Neural cell (in vitro differentiated cells): ENCODE results near the gene PEA15. TPM values are rescaled to one million over a fixed set of nuclear protein-coding genes. Genes with fewer than 3 reads are reported as not detected.

Experiments used
- H2AFZ ChIP-seq: fragments of 200-600, 300-800 bp; sonication (generic), shearing (Covaris generic); 2 replicates; pipeline ENCODE4 v1.6.0; 2014; ENCODE audit warnings: low read depth, mild to moderate bottlenecking, antibody characterized with exemption, low read length, moderate library complexity
- H3F3A ChIP-seq: fragments of 200-600 bp; shearing (Covaris generic); 2 replicates; pipeline ENCODE4 v1.6.1; 2016; ENCODE audit warnings: mild to moderate bottlenecking, moderate library complexity, mixed read lengths, antibody characterized with exemption, low read length; ENCODE audit not compliant: insufficient read depth, poor library complexity, severe bottlenecking
- H3K27ac ChIP-seq: fragments of 200-600, 300-800 bp; sonication (generic), shearing (Covaris generic); 2 replicates; pipeline ENCODE4 v1.5.1; 2014; ENCODE audit warnings: mild to moderate bottlenecking, low read length, moderate library complexity
- H3K27me3 ChIP-seq: fragments of 300-800, 200-600 bp; sonication (generic), shearing (Covaris generic); 2 replicates; pipeline ENCODE4 v1.6.0; 2014; ENCODE audit warnings: mild to moderate bottlenecking, low read depth, low read length, moderate library complexity; ENCODE audit not compliant: insufficient read depth
- H3K36me3 ChIP-seq: fragments of 300-800, 200-600 bp; sonication (generic), shearing (Covaris generic); 2 replicates; pipeline ENCODE4 v1.5.1; 2014; ENCODE audit warnings: mild to moderate bottlenecking, antibody characterized with exemption, low read length, moderate library complexity; ENCODE audit not compliant: insufficient read depth
- H3K4me2 ChIP-seq: fragments of 300-800, 200-600 bp; sonication (generic), shearing (Covaris generic); 2 replicates; pipeline ENCODE4 v1.6.0; 2014; ENCODE audit warnings: mild to moderate bottlenecking, low read length
- H3K4me3 ChIP-seq: fragments of 300-800, 200-600 bp; sonication (generic), shearing (Covaris generic); 2 replicates; pipeline ENCODE4 v1.5.1; 2014; ENCODE audit warnings: mild to moderate bottlenecking, low read length, moderate library complexity
- H3K79me2 ChIP-seq: fragments of 200-600 bp; shearing (Covaris generic); replicated peaks from 2 replicates; pipeline ENCODE4 v1.6.0; 2014; ENCODE audit warnings: mild to moderate bottlenecking, low read length, moderate library complexity; ENCODE audit not compliant: insufficient read depth
- H3K9ac ChIP-seq: fragments of 300-800, 200-600 bp; sonication (generic), shearing (Covaris generic); 2 replicates; pipeline ENCODE4 v1.6.1; 2016; ENCODE audit warnings: mild to moderate bottlenecking, low read length, mixed read lengths
- H3K9me2 ChIP-seq: fragments of 200-600 bp; shearing (Covaris generic); 2 replicates; pipeline ENCODE4 v1.6.1; 2016; ENCODE audit warnings: mild to moderate bottlenecking, low read length, mixed read lengths; ENCODE audit not compliant: insufficient read depth
- H3K9me3 ChIP-seq: fragments of 200-600, 300-800 bp; sonication (generic), shearing (Covaris generic); 2 replicates; pipeline ENCODE4 v1.6.1; 2016; ENCODE audit warnings: mild to moderate bottlenecking, mixed run types, low read length, moderate library complexity, mixed read lengths
- H4K20me1 ChIP-seq: fragments of 200-600 bp; shearing (Covaris generic); 2 replicates; pipeline ENCODE4 v1.6.1; 2016; ENCODE audit warnings: mild to moderate bottlenecking, mixed run types; ENCODE audit not compliant: insufficient read depth
- EP300 ChIP-seq: fragments of 450-650 bp; conservative IDR thresholded peaks from 2 replicates; pipeline ENCODE4 v1.6.1; 2014; ENCODE audit warnings: antibody characterized with exemption, mild to moderate bottlenecking, moderate library complexity; ENCODE audit not compliant: poor library complexity, severe bottlenecking
- EZH2 ChIP-seq: fragments of 200-600, 300-800 bp; shearing (Covaris generic), sonication (generic); IDR thresholded peaks from 2 replicates; pipeline ENCODE4 v1.6.1; 2014; ENCODE audit warnings: antibody characterized with exemption, low read length, borderline replicate concordance, mild to moderate bottlenecking; ENCODE audit not compliant: insufficient read depth, poor library complexity, severe bottlenecking
- MXI1 ChIP-seq: fragments of 450-650 bp; conservative IDR thresholded peaks from 2 replicates; pipeline ENCODE4 v1.6.1; 2014; ENCODE audit warnings: antibody characterized with exemption, mild to moderate bottlenecking; ENCODE audit not compliant: poor library complexity, severe bottlenecking
- POLR2AphosphoS5 ChIP-seq: IDR thresholded peaks from 2 replicates; pipeline ENCODE4 v1.6.1; 2012
- RAD21 ChIP-seq: fragments of 450-650 bp; conservative IDR thresholded peaks from 2 replicates; pipeline ENCODE4 v1.6.1; 2014; ENCODE audit warnings: antibody characterized with exemption, mild to moderate bottlenecking, moderate library complexity
- SMC3 ChIP-seq: fragments of 450-650 bp; conservative IDR thresholded peaks from 2 replicates; pipeline ENCODE4 v1.6.1; 2014; ENCODE audit warnings: antibody characterized with exemption, mild to moderate bottlenecking, moderate library complexity; ENCODE audit not compliant: poor library complexity
- TAF1 ChIP-seq: IDR thresholded peaks from 2 replicates; pipeline ENCODE4 v1.6.1; 2012; ENCODE audit warnings: low read depth
- polyA plus RNA-seq: library from polyadenylated mRNA; depleted of rRNA; stranded (reverse); fragments of >200 nt; gene quantifications from 2 replicates; pipeline ENCODE4 v1.2.3, GENCODE V29; 2014
- TF ChIP-seq, protein P1 (sequence below): IDR thresholded peaks from 2 replicates; pipeline ENCODE4 v1.6.1; 2012; ENCODE audit warnings: borderline replicate concordance
- TF ChIP-seq, protein P2 (sequence below): fragments of 450-650 bp; IDR thresholded peaks from 2 replicates; pipeline ENCODE4 v1.5.1; 2014; ENCODE audit warnings: antibody characterized with exemption, mild to moderate bottlenecking, moderate library complexity; ENCODE audit not compliant: poor library complexity, severe bottlenecking

The PEA15 gene
- polyA plus RNA-seq, 1 donor from 2014 or later, result 46.4 TPM

DNA sequence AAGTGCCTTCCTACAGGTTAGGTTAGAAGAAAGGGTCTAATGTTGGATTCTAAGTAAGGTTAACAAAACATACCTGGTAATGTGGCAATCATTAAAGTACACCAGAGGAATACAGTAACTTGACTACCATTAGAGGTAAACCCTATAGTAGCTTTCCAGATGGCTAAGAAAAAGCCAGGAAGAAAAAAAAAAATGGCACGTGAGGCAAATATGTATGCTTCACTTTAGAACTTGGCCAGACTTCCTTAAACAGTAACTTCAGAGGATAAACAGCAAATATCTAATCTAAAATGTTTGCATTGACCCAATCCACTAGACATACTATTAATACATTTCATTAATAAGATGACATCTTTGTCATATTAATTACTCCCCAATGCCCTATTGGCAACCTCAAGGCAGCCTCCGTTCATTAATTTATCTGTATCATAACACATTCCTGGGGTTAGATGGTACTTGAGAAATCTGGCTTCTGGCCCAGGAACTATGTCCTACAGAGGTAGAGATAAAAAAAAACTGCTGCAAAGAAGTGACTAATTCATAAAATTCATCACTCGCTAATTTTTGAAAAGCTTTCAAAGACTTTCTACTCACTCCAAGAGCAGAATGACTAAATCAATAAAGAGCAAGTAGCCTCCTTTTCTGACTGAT is 51.3 kb downstream of the PEA15 start:
- Histone ChIP-seq H4K20me1 (no peaks in the 10 kb centered on the region), H3K27ac (no peak overlapping the region)

DNA sequence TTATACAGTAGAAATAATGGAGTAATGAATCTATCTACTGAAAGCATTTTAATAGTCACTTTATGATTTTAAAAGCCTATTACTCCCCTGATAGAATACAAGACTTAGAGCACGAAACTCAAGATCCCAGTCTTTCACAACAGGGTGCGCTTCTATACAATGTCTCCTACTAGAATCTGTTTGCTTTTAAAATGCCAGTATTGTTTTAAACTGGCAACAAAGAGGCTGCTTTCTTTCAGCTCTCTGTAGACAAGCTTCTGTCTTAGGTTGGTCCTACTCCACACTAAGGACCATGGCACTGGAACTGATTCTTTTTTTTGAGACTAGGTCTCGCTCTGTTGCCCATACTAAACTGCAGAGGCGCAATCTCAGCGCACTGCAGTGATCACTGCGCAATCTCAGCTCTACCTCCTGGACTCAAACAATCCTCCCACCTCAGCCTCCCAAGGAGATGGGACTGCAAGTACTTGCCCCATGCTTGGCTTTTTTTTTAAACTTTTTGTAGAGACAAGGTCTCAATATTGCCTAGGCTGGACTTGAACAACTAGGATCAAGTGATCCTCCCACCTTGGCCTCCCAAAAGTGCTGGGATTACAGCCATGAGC is 52.3 kb downstream of the PEA15 start:
- H3K27me3 ChIP-seq, result no peaks in the 10 kb centered on the region
- no peak overlapping the region for H3K27ac ChIP-seq
- no peak overlapping the region for H3K4me3 ChIP-seq
- no peak overlapping the region for H2AFZ ChIP-seq
- no peaks in the 10 kb centered on the region for H3K9me2 ChIP-seq
- no peak overlapping the region for H3K9ac ChIP-seq
- H3K36me3 ChIP-seq, result no peaks in the 10 kb centered on the region
- peaks cover 46% of the 10 kb centered on the region for H3K79me2 ChIP-seq
- H4K20me1 ChIP-seq, result no peaks in the 10 kb centered on the region
- H3K9me3 ChIP-seq, result no peaks in the 10 kb centered on the region
- H3K4me2 ChIP-seq, result no peak overlapping the region
- H3F3A ChIP-seq, result no peaks in the 10 kb centered on the region
- TF ChIP-seq POLR2AphosphoS5, result no peak
- no peak for TF ChIP-seq RAD21

More for the DNA sequence above, 51.3 kb downstream of the PEA15 start:
- Histone ChIP-seq H3K9me2 (no peaks in the 10 kb centered on the region), H3K9me3 (no peaks in the 10 kb centered on the region), H3K4me2 (no peak overlapping the region), H3K27me3 (no peaks in the 10 kb centered on the region), H3F3A (no peaks in the 10 kb centered on the region), H3K36me3 (no peaks in the 10 kb centered on the region), H3K79me2 (peaks cover 40% of the 10 kb centered on the region), H3K4me3 (no peak overlapping the region), H3K9ac (no peak overlapping the region), H2AFZ (no peak overlapping the region)
- TF ChIP-seq EZH2, result no peak
- TF ChIP-seq, protein P1, sequence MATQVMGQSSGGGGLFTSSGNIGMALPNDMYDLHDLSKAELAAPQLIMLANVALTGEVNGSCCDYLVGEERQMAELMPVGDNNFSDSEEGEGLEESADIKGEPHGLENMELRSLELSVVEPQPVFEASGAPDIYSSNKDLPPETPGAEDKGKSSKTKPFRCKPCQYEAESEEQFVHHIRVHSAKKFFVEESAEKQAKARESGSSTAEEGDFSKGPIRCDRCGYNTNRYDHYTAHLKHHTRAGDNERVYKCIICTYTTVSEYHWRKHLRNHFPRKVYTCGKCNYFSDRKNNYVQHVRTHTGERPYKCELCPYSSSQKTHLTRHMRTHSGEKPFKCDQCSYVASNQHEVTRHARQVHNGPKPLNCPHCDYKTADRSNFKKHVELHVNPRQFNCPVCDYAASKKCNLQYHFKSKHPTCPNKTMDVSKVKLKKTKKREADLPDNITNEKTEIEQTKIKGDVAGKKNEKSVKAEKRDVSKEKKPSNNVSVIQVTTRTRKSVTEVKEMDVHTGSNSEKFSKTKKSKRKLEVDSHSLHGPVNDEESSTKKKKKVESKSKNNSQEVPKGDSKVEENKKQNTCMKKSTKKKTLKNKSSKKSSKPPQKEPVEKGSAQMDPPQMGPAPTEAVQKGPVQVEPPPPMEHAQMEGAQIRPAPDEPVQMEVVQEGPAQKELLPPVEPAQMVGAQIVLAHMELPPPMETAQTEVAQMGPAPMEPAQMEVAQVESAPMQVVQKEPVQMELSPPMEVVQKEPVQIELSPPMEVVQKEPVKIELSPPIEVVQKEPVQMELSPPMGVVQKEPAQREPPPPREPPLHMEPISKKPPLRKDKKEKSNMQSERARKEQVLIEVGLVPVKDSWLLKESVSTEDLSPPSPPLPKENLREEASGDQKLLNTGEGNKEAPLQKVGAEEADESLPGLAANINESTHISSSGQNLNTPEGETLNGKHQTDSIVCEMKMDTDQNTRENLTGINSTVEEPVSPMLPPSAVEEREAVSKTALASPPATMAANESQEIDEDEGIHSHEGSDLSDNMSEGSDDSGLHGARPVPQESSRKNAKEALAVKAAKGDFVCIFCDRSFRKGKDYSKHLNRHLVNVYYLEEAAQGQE, result no peak
- TF ChIP-seq MXI1, result no peak
- TF ChIP-seq TAF1, result no peak
- TF ChIP-seq EP300, result no peak
- TF ChIP-seq SMC3, result no peak
- TF ChIP-seq RAD21, result no peak
- TF ChIP-seq POLR2AphosphoS5, result no peak
- TF ChIP-seq, protein P2, sequence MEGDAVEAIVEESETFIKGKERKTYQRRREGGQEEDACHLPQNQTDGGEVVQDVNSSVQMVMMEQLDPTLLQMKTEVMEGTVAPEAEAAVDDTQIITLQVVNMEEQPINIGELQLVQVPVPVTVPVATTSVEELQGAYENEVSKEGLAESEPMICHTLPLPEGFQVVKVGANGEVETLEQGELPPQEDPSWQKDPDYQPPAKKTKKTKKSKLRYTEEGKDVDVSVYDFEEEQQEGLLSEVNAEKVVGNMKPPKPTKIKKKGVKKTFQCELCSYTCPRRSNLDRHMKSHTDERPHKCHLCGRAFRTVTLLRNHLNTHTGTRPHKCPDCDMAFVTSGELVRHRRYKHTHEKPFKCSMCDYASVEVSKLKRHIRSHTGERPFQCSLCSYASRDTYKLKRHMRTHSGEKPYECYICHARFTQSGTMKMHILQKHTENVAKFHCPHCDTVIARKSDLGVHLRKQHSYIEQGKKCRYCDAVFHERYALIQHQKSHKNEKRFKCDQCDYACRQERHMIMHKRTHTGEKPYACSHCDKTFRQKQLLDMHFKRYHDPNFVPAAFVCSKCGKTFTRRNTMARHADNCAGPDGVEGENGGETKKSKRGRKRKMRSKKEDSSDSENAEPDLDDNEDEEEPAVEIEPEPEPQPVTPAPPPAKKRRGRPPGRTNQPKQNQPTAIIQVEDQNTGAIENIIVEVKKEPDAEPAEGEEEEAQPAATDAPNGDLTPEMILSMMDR, result no peak
